Suprapubic skin (tissue), 4 donors: ENCODE results near the gene C2CD4C. TPM values are rescaled to one million over a fixed set of nuclear protein-coding genes. Genes with fewer than 3 reads are reported as not detected.

Experiments
- DNase-seq, 2 donors: peaks; one replicate each; pipeline ENCODE4 v3.0.0-alpha.2; 2019; ENCODE audit warnings: low spot score in 2 of 2
- H3K27ac ChIP-seq: fragments of 200-600 bp; sonication (generic); one replicate; pipeline ENCODE4 v1.5.1; 2019
- H3K27me3 ChIP-seq: fragments of 200-600 bp; sonication (generic); one replicate; pipeline ENCODE4 v1.5.1; 2019
- H3K36me3 ChIP-seq: fragments of 200-600 bp; sonication (generic); one replicate; pipeline ENCODE4 v1.5.1; 2019
- H3K4me1 ChIP-seq: fragments of 200-600 bp; sonication (generic); one replicate; pipeline ENCODE4 v1.5.1; 2019
- H3K4me3 ChIP-seq: fragments of 200-600 bp; sonication (generic); one replicate; pipeline ENCODE4 v1.5.1; 2019; ENCODE audit warnings: mild to moderate bottlenecking
- H3K9me3 ChIP-seq: fragments of 200-600 bp; sonication (generic); one replicate; pipeline ENCODE4 v1.5.1; 2019
- EP300 ChIP-seq: sonication (generic); formaldehyde crosslinking; IDR thresholded peaks from one replicate; pipeline ENCODE4 v1.6.1; 2017; ENCODE audit warnings: antibody characterized with exemption
- POLR2A ChIP-seq, 2 donors: fragments of 450-650 bp; IDR thresholded peaks; one replicate each; pipeline ENCODE4 v1.6.1; 2017; ENCODE audit warnings: antibody characterized with exemption in 2 of 2, mild to moderate bottlenecking in 2 of 2, moderate library complexity in 2 of 2
- POLR2AphosphoS5 ChIP-seq, 3 donors: sonication (generic); formaldehyde crosslinking; IDR thresholded peaks; one replicate each; pipeline ENCODE4 v1.6.1; 2017; ENCODE audit warnings: antibody characterized with exemption in 3 of 3
- WGBS: methylation state at CpG from one replicate; pipeline ENCODE4 v1.1.5; 2018; 5-methylcytosine and 5-hydroxymethylcytosine counted together
- total RNA-seq, 4 donors: library from RNA; depleted of rRNA; stranded (reverse); fragments of >200 nt; gene quantifications; one replicate each; pipeline ENCODE4 v1.1.0, GENCODE V29; 2016
- TF ChIP-seq, protein P1 (sequence below), 2 donors: fragments of 200-600 bp in 1 of 2; fragments of 450-650 bp in 1 of 2; sonication (generic) in 1 of 2; IDR thresholded peaks; one replicate each; pipeline ENCODE4 v1.5.1; 2016 to 2019; ENCODE audit warnings: antibody characterized with exemption in 2 of 2, mild to moderate bottlenecking in 1 of 2, moderate library complexity in 1 of 2

The C2CD4C gene
- total RNA-seq, 4 donors from 2014 or later, result 0.13 to 2.3 (median 0.52) TPM

DNA sequence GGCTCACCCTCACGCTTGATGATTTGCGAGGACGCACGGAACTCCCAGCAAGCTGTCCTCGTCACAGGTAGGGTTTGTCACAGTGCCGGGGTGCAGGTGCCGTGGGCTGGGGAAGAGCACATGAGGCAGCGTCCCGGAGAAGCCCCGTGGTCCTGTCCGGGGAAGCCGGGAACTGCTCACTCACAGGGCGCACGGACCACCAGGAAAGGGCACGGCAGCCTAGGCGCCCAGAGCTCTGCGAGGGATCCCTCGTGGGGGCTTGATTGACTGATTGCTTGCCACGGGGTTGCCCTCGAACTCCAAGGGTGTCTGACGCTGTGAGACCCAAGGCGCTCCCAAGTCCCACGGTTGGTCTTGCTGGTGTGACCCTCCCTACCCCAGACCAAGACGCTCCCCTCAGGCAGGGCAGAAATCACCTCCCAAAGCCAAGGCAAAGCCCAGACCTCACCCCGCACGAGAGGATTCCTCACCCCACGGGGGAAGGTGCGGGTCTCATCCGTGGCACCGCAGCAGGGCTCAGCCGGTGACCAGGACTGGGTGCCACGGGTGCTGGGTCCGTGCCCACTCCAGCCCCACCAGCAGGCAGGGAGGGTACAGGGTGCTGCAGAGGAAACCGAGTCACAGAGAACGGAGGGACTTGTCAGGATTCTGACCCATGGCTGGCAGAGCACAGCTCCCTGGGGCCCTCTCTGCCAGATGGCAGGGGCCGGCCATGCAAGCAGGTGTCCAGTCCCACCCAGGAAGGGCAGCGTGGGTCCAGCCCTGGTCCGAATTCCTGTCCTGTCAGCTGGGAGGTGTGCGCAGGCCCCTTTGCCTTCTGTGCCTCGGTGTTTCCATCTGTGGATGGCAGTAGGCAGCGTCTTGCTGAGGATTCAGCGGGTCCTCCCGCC lies 7.7 kb downstream of the C2CD4C start:
- TF ChIP-seq POLR2A (IDR thresholded peaks at IDR 0.05), result no peak
- no peak for TF ChIP-seq EP300
- TF ChIP-seq, protein P1, sequence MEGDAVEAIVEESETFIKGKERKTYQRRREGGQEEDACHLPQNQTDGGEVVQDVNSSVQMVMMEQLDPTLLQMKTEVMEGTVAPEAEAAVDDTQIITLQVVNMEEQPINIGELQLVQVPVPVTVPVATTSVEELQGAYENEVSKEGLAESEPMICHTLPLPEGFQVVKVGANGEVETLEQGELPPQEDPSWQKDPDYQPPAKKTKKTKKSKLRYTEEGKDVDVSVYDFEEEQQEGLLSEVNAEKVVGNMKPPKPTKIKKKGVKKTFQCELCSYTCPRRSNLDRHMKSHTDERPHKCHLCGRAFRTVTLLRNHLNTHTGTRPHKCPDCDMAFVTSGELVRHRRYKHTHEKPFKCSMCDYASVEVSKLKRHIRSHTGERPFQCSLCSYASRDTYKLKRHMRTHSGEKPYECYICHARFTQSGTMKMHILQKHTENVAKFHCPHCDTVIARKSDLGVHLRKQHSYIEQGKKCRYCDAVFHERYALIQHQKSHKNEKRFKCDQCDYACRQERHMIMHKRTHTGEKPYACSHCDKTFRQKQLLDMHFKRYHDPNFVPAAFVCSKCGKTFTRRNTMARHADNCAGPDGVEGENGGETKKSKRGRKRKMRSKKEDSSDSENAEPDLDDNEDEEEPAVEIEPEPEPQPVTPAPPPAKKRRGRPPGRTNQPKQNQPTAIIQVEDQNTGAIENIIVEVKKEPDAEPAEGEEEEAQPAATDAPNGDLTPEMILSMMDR (IDR thresholded peaks at IDR 0.05), result no peak
- TF ChIP-seq POLR2AphosphoS5 (IDR thresholded peaks at IDR 0.05), result no peak
- Histone ChIP-seq H3K36me3 (no peaks in the 10 kb centered on the region), H3K27me3 (peaks cover 58% of the 10 kb centered on the region), H3K4me3 (no peak overlapping the region), H3K9me3 (no peaks in the 10 kb centered on the region), H3K27ac (no peak overlapping the region), H3K4me1 (peaks cover 9% of the 10 kb centered on the region)
- whole genome bisulfite sequencing, result 95% methylated on average over 14 of the region's 43 CpGs
- peak in 1 of 2 donors; percentile 56 for DNase-seq

DNA sequence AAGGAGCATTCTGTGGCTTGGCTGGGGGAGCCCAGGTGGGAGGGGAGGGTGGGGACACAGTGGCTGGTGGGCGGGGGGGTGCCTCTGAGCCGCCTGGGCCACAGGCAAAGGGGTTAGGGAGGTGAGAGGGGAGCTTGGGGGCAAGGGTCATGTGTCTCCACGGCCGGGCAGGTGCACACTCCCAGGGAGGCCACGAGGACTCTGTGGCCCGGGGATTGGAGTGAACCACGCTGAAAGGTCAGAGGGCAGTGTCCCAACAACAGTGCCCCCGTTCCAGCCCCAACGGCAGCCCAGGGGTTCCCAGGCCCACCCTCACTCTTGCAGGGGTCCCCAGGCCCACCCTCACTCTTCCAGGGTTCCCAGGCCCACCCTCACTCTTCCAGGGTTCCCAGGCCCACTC lies 9.6 kb downstream of the C2CD4C start:
- no peak for TF ChIP-seq EP300
- TF ChIP-seq, protein P1 (IDR thresholded peaks at IDR 0.05), result no peak
- TF ChIP-seq POLR2A (IDR thresholded peaks at IDR 0.05), result no peak
- no peak for TF ChIP-seq POLR2AphosphoS5 (IDR thresholded peaks at IDR 0.05)
- WGBS, result 74% methylated on average over 6 of the region's 9 CpGs
- H3K27me3 ChIP-seq, result peaks cover 45% of the 10 kb centered on the region

DNA sequence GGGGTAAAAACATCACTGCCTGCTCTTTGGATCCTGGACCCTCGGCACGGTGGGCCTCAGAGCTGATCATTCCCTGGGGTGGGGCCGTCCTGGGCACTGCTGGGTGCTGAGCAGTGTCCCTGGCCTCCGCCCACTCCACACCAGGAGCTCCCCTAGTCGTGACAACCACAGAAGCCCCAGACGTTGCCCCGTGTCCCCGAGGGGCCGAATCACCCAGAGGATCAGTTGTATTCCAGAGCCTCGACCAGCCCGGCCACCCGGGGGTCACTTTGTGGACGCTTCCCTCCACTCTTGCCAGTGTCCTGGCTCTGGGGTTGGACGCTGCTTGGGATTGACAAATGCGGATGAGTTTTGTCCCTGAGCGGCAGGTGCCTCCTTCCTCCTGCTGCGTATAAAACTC lies 10.2 kb downstream of the C2CD4C start:
- H3K27ac ChIP-seq, result no peak overlapping the region
- H3K27me3 ChIP-seq, result peaks cover 43% of the 10 kb centered on the region
- peak in 1 of 2 donors; percentile 72 for DNase-seq
- TF ChIP-seq EP300 (no peak), POLR2A (IDR thresholded peaks at IDR 0.05) (no peak), POLR2AphosphoS5 (IDR thresholded peaks at IDR 0.05) (no peak)
- TF ChIP-seq, protein P1 (IDR thresholded peaks at IDR 0.05), result no peak
- H3K4me1 ChIP-seq, result no peaks in the 10 kb centered on the region
- H3K36me3 ChIP-seq, result no peaks in the 10 kb centered on the region
- no peaks in the 10 kb centered on the region for H3K9me3 ChIP-seq
- WGBS, result 86% methylated on average over 17 of the region's 17 CpGs
- H3K4me3 ChIP-seq, result no peak overlapping the region

More for the DNA sequence above, 9.6 kb downstream of the C2CD4C start:
- no peaks in the 10 kb centered on the region for H3K36me3 ChIP-seq
- H3K27ac ChIP-seq, result no peak overlapping the region
- H3K9me3 ChIP-seq, result no peaks in the 10 kb centered on the region
- no peaks in the 10 kb centered on the region for H3K4me1 ChIP-seq
- no peak overlapping the region for H3K4me3 ChIP-seq
- DNase-seq, result peak in 1 of 2 donors; percentile 45

DNA sequence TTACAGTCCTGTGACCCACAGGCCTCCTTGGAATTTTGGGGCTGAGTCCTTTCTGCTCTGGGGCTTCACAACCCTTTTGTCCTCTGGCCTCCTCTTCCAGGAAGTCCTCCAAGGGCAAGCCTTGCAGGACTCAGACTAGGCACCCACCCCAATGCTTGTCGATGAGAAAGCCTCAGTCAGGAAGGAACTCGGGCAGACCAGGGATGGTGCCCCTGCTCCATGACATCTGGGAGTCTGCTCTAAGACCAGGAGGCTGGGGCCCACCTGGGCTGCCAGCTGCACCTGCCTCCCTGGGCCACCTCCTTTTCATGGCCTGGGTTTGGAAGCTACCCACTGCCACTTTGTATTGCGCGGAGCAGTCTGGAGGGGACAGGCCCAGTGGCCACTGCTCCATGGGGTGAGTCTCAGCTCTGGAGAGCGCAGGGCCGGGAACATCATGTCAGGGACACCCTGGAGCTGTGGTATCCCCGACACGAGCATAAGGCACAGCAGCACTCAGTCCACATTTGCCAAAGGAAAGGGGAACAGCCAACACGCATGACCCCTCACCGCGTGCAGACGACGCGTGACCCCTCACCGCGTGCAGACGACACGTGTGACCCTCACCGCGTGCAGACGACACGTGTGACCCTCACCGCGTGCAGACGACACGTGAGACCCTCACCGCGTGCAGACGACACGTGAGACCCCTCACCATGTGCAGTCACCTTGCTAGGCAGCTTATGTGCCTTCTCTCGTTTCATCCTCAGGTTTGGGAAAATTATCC lies 10.8 kb downstream of the C2CD4C start:
- no peak for DNase-seq
- no peak for TF ChIP-seq EP300
- H3K27me3 ChIP-seq, result peaks cover 37% of the 10 kb centered on the region
- no peaks in the 10 kb centered on the region for H3K4me1 ChIP-seq
- H3K9me3 ChIP-seq, result no peaks in the 10 kb centered on the region
- H3K36me3 ChIP-seq, result no peaks in the 10 kb centered on the region
- no peak overlapping the region for H3K27ac ChIP-seq
- H3K4me3 ChIP-seq, result no peak overlapping the region
- 91% methylated on average over 12 of the region's 31 CpGs for WGBS

- H3K9me3 ChIP-seq, result no peaks in the 10 kb centered on the region
- no peak for TF ChIP-seq POLR2AphosphoS5 (IDR thresholded peaks at IDR 0.05)
- TF ChIP-seq POLR2A (IDR thresholded peaks at IDR 0.05), result no peak
- no peak for TF ChIP-seq EP300
- TF ChIP-seq, protein P1 (IDR thresholded peaks at IDR 0.05), result no peak
- no peaks in the 10 kb centered on the region for H3K4me1 ChIP-seq
Observed at GRCh38 chr19:397321-397720, 11.6 kb downstream of the C2CD4C start.

More at GRCh38 chr19:397321-397720, 11.6 kb downstream of the C2CD4C start:
- Histone ChIP-seq H3K36me3 (no peaks in the 10 kb centered on the region), H3K27ac (no peak overlapping the region), H3K4me3 (no peak overlapping the region), H3K27me3 (peaks cover 31% of the 10 kb centered on the region)
- DNase-seq, result no peak
- 66% methylated on average over 18 of the region's 18 CpGs for WGBS
